HG02610 (cell line): Measurements from ENCODE around the gene ZNF319.

ENCODE experiments used
- ATAC-seq: cut with Tn5 transposase; IDR thresholded peaks from one replicate; pipeline ENCODE4 v1.9.1; 2021; ENCODE audit warnings: mild to moderate bottlenecking, moderate library complexity; ENCODE audit not compliant: unreplicated experiment

Gene ZNF319

GRCh38 chr16:58037365-58038057, 37.0 kb upstream of the ZNF319 start:
- ATAC-seq, result no peak

- ATAC-seq, result no peak
Measured at GRCh38 chr16:58036943-58037342, 36.5 kb upstream of the ZNF319 start.

GRCh38 chr16:58035356-58036170, 35.1 kb upstream of the ZNF319 start:
- no peak for ATAC-seq

GRCh38 chr16:58034774-58035173, 34.3 kb upstream of the ZNF319 start:
- ATAC-seq, result no peak

- no peak for ATAC-seq
Measured at GRCh38 chr16:58034128-58034685, 33.7 kb upstream of the ZNF319 start.

- ATAC-seq, result no peak
Measured at GRCh38 chr16:58032710-58033293, 32.3 kb upstream of the ZNF319 start.

- no peak for ATAC-seq
Measured at GRCh38 chr16:58031016-58031800, 30.7 kb upstream of the ZNF319 start.

- no peak for ATAC-seq
Measured at GRCh38 chr16:58030136-58030840, 29.8 kb upstream of the ZNF319 start.

- no peak for ATAC-seq
Measured at GRCh38 chr16:58029410-58029809, 28.9 kb upstream of the ZNF319 start.

- ATAC-seq, result no peak
Measured at GRCh38 chr16:58028541-58029070, 28.1 kb upstream of the ZNF319 start.

GRCh38 chr16:58027916-58028455, 27.5 kb upstream of the ZNF319 start:
- ATAC-seq, result no peak

- ATAC-seq, result no peak
Measured at GRCh38 chr16:58027161-58027915, 26.9 kb upstream of the ZNF319 start.

- ATAC-seq, result no peak
Measured at GRCh38 chr16:58026705-58027160, 26.3 kb upstream of the ZNF319 start.

- ATAC-seq, result no peak
Measured at GRCh38 chr16:58026139-58026704, 25.8 kb upstream of the ZNF319 start.

- ATAC-seq, result peak; percentile 63
Measured at GRCh38 chr16:58025351-58026138, 25.1 kb upstream of the ZNF319 start, which contains the start of gene MMP15. TSS of gene MMP15 (plus strand) at chr16:58025754. CDS start at chr16:58026351, 597 bp downstream.

- no peak for ATAC-seq
Measured at GRCh38 chr16:58024486-58025350, 24.2 kb upstream of the ZNF319 start.
